ENCODE measurements around the gene FJX1. TPM values are rescaled to one million over a fixed set of nuclear protein-coding genes. Genes with fewer than 3 reads are reported as not detected.

Gene FJX1
- 10 to 100 TPM; 15.6 to 21.0 (median 17.8) TPM for polyA plus RNA-seq (ENCODE audit: insufficient read length in 4 of 4)

- DNase-seq (ENCODE audit: low read depth in 4 of 4, low spot score in 2 of 4) = peak in 1 of 4 donors; percentile 62
These were observed at the start of gene FJX1 for GRCh38 chr11:35617687-35618496. Gene FJX1 (plus strand): TSS chr11:35618460. CDS start chr11:35618637, 177 bp downstream.

- DNase-seq (ENCODE audit: low read depth in 4 of 4, low spot score in 2 of 4) = no peak
These were observed 46.6 kb upstream of the FJX1 start for GRCh38 chr11:35571696-35572095.

GRCh38 chr11:35579557-35580396 is 38.5 kb upstream of the FJX1 start:
- no peak for DNase-seq (ENCODE audit: low read depth in 4 of 4, low spot score in 2 of 4)

GRCh38 chr11:35580397-35580781 is 37.9 kb upstream of the FJX1 start:
- no peak for DNase-seq (ENCODE audit: low read depth in 4 of 4, low spot score in 2 of 4)

GRCh38 chr11:35582033-35582432 is 36.2 kb upstream of the FJX1 start:
- DNase-seq (ENCODE audit: low read depth in 4 of 4, low spot score in 2 of 4) = no peak

- DNase-seq (ENCODE audit: low read depth in 4 of 4, low spot score in 2 of 4) = no peak
These were observed 35.1 kb upstream of the FJX1 start for GRCh38 chr11:35583126-35583525.

- no peak for DNase-seq (ENCODE audit: low read depth in 4 of 4, low spot score in 2 of 4)
These were observed 34.4 kb upstream of the FJX1 start for GRCh38 chr11:35583843-35584242.

GRCh38 chr11:35584321-35584720 is 33.9 kb upstream of the FJX1 start:
- no peak for DNase-seq (ENCODE audit: low read depth in 4 of 4, low spot score in 2 of 4)

- no peak for DNase-seq (ENCODE audit: low read depth in 4 of 4, low spot score in 2 of 4)
These were observed 32.8 kb upstream of the FJX1 start for GRCh38 chr11:35585416-35585815.

GRCh38 chr11:35586222-35586621 is 32.0 kb upstream of the FJX1 start:
- no peak for DNase-seq (ENCODE audit: low read depth in 4 of 4, low spot score in 2 of 4)

GRCh38 chr11:35587972-35588371 is 30.3 kb upstream of the FJX1 start:
- no peak for DNase-seq (ENCODE audit: low read depth in 4 of 4, low spot score in 2 of 4)

GRCh38 chr11:35588627-35589026 is 29.6 kb upstream of the FJX1 start:
- no peak for DNase-seq (ENCODE audit: low read depth in 4 of 4, low spot score in 2 of 4)

GRCh38 chr11:35589281-35589680 is 29.0 kb upstream of the FJX1 start:
- no peak for DNase-seq (ENCODE audit: low read depth in 4 of 4, low spot score in 2 of 4)

- DNase-seq (ENCODE audit: low read depth in 4 of 4, low spot score in 2 of 4) = no peak
These were observed 27.8 kb upstream of the FJX1 start for GRCh38 chr11:35590412-35590811.

GRCh38 chr11:35593143-35593542 is 25.1 kb upstream of the FJX1 start:
- DNase-seq (ENCODE audit: low read depth in 4 of 4, low spot score in 2 of 4) = no peak

GRCh38 chr11:35594680-35595079 is 23.6 kb upstream of the FJX1 start:
- no peak for DNase-seq (ENCODE audit: low read depth in 4 of 4, low spot score in 2 of 4)

GRCh38 chr11:35598254-35599125 is 19.8 kb upstream of the FJX1 start:
- no peak for DNase-seq (ENCODE audit: low read depth in 4 of 4, low spot score in 2 of 4)

GRCh38 chr11:35600331-35600838 is 17.9 kb upstream of the FJX1 start:
- DNase-seq (ENCODE audit: low read depth in 4 of 4, low spot score in 2 of 4) = no peak

GRCh38 chr11:35602160-35602793 is 16.0 kb upstream of the FJX1 start:
- no peak for DNase-seq (ENCODE audit: low read depth in 4 of 4, low spot score in 2 of 4)

GRCh38 chr11:35602979-35603378 is 15.3 kb upstream of the FJX1 start:
- no peak for DNase-seq (ENCODE audit: low read depth in 4 of 4, low spot score in 2 of 4)

All from left renal cortex interstitium (tissue), 4 donors.